GM21717 (cell line): ENCODE results near the gene CHID1.
A peak's percentile ranks its signal among the peaks of the same experiment; 100 is the strongest.

Experiments
- ATAC-seq: cut with Tn5 transposase; IDR thresholded peaks from one replicate; pipeline ENCODE4 v1.9.1; 2021; ENCODE audit warnings: mild to moderate bottlenecking, moderate library complexity; ENCODE audit not compliant: unreplicated experiment

CHID1 gene

GRCh38 chr11:910589-911030 is at the start of gene CHID1:
CHID1 (minus strand) TSS chr11:910810; CDS start chr11:904816, 5,994 bp downstream.
- ATAC-seq, result peak; percentile 80

GRCh38 chr11:959608-960007 is 49.0 kb upstream of the CHID1 start:
- ATAC-seq, result no peak

GRCh38 chr11:959027-959426 is 48.4 kb upstream of the CHID1 start:
- ATAC-seq, result no peak

DNA sequence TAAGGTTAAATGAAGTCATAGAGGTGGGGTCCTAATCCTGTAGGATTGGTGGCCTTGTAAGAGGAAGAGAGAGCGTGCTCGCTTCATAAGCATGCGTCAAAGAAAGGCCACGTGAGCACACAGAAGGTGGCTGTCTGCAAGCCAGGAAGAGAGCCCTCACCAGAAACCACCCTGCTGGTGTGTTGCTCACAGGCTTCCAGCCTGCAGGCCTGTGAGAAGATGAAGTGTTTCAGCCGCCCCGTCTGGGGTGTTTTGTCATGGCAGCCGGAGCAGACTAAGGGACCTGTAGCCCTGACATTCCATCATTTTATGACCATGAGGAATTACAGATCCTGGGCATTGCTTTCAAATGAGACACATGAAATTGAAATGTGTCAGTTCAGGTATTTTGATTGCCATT is 47.5 kb upstream of the CHID1 start:
- no peak for ATAC-seq

GRCh38 chr11:957212-957920 is 46.8 kb upstream of the CHID1 start:
- no peak for ATAC-seq

- no peak for ATAC-seq
These were observed 44.8 kb upstream of the CHID1 start for GRCh38 chr11:955154-956063.

GRCh38 chr11:954392-955153 is 44.0 kb upstream of the CHID1 start:
- no peak for ATAC-seq

DNA sequence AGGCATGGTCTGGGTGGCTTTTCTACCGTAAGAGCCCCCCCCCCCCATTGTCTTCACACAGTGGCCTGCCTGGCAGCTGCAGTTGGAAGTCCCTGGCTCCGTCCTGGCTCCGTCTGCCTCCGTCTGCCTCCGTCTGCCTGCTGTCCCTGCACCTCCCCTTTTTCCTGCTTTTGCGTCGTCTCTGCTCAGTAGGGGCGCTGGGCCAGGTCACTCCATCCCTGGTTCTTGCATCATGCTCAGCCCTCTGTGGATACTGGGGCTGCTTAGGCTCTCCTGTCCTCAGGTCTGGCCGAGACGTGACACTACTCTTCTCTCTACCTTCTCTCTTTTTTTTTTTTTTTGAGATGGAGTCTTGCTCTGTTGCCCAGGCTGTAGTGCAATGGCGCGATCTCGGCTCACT is 42.9 kb upstream of the CHID1 start:
- no peak for ATAC-seq

DNA sequence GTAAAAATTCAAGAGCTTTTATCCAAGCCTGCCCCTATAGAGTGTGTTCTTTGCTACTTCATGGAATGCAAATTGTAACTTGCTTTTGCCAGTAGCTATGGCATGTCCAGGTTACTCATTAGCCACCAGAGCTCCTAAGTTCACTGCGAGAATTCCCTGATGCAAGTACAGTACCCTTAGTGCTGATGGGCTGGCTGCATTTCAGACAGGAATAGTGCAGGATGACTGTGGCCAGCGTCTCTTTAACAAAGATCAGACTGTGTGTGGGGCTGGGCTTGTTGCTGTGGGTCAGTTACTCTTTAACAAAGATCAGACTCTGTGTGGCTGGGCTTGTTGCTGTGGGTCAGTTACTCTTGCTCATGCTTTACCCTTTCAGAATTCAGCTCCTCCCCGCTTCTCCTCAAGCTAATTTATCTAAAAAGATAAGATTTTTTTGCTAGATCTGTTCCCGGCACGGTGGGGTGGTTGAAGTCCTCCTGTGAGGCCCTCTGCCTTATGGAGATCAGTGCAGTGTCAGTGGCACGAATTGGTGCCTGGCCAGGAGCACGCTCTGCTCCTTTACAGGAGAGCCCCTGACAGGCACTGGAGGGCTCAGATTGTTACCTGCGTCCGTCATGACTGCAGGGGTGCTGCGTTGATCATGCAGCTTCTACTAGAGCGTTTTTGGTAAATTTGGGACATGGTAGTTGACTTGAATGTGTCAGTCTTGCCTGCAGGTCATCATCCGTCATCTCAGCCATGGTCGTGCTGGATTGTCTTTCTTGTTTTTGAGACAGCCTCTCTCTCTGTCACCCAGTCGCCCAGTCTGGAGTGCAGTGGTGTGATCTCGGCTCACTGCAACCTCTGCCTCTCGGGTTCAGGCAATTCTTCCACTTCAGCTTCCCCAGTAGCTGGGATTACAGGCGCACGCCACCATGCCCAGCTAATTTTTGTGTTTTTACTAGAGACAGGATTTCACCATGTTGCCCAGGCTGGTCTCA is 42.1 kb upstream of the CHID1 start:
- no peak for ATAC-seq

- no peak for ATAC-seq
These were observed 40.9 kb upstream of the CHID1 start for GRCh38 chr11:951507-951906.

DNA sequence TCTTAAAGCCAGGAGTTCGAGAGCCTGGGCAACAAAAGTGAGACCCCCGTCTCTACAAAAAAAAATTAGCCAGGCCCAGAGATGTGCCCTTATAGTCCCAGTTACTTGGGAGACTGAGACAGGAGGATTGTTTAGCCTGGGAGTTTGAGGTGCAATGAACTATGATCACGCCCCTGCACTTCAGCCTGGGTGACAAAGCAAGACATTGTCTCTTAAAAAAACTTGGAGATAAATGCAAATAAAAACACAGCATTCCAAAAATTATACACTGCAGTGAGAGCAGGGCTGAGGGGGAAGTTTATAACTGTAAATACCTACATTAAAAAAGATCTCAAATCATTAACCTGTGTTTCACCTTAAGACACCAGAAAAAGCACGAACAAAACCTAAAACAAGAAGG is 37.1 kb upstream of the CHID1 start:
- no peak for ATAC-seq

DNA sequence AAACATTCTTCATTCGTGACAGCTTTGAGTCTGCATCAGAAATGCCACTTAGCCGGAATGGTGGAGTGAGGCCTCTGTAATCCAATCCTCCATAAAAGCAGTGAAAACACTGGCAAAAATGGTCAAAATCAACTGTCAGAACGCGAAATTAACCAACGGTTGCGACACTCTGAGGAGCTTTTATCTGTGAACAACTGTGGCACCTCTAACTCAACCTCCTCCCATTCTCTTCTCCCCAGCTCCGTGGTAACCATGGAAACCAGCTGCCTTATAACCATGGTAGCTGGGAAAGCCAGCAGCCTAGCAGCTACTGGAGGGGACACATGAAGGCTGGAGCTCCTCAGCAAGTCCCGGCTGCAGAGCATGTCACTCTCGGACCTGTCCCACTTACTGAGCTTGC is 35.4 kb upstream of the CHID1 start:
- ATAC-seq, result no peak

GRCh38 chr11:944711-945470 is 34.3 kb upstream of the CHID1 start:
- no peak for ATAC-seq

GRCh38 chr11:942823-943222 is 32.2 kb upstream of the CHID1 start:
- ATAC-seq, result no peak

GRCh38 chr11:940496-941135 is 30.0 kb upstream of the CHID1 start:
- no peak for ATAC-seq

GRCh38 chr11:937841-938261 is 27.2 kb upstream of the CHID1 start:
- ATAC-seq, result no peak

DNA sequence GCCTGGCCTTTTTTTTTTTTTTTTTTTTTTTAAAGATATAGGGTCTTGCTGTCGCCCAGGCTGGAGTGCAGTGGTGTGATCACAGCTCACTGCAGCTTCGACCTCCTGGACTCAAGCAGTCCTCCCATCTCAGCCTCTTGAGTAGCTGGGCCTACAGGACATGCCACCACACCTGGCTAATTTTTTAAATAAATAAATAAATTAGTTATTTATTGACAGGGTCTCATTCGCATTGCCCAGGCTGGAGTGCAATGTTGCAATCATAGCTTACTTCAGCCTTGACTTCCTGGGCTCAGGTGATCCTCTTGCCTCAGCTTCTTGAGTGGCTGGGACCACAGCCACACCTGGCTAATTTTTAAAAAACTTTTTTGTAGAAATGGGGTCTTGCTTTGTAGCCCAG is 25.6 kb upstream of the CHID1 start:
- no peak for ATAC-seq

GRCh38 chr11:934527-934926 is 23.9 kb upstream of the CHID1 start:
- ATAC-seq, result no peak

DNA sequence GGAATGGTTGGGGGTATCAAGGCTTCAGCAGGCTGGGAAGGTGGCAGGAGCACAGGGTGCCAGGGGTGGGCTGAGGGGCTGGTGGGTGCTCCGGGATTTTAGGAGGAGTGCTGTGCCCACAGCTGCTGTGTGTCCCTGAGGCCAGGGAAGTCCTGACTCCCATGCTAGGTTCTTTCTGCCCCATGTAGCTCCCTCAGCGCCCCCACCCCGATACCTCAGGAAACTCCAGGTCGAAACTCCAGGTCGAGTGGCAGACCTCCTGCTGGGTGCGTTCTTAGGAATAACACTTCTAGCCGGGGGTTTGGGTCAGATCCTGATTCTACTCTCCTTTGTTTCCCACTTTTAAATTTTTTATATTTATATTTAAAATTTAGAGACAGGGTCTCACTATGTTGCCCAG is 23.3 kb upstream of the CHID1 start:
- ATAC-seq, result no peak
